Keratinocyte (primary cell): ENCODE measurements around the gene PIGU. TPM values are rescaled to one million over a fixed set of nuclear protein-coding genes. Genes with fewer than 3 reads are reported as not detected.
"Not testable (repeated sequence)": the region's sequence is repeated elsewhere in the genome, so short reads cannot be mapped to it uniquely, and the experiment has no call there.

ENCODE experiments used
- DNase-seq: peaks from one replicate; pipeline ENCODE4 v3.0.0-alpha.2; 2011; ENCODE audit warnings: low read depth, missing footprints, low spot score
- FAIRE-seq: peaks from 2 replicates; lab custom pipeline; 2011; peaks lifted over from hg19 to GRCh38; lab: Jason Lieb, UNC
- H2AFZ ChIP-seq: 2 replicates; pipeline ENCODE4 v1.6.0; 2012; ENCODE audit warnings: low read length, control low read depth, inconsistent platforms; ENCODE audit not compliant: control insufficient read depth
- H3K27ac ChIP-seq: 2 replicates; pipeline ENCODE4 v1.5.1; 2011; ENCODE audit warnings: low read length; ENCODE audit not compliant: control insufficient read depth, insufficient read depth
- H3K27me3 ChIP-seq: 3 replicates; pipeline ENCODE4 v1.6.0; 2011; ENCODE audit warnings: low read length; ENCODE audit not compliant: control insufficient read depth, insufficient read depth; ENCODE audit errors: extremely low read depth
- H3K36me3 ChIP-seq, 2 experiments: 2 replicates in 1 of 2; 3 replicates in 1 of 2; pipeline ENCODE4 v1.5.1; 2011; ENCODE audit warnings: low read length in 2 of 2, mild to moderate bottlenecking in 1 of 2; ENCODE audit not compliant: control insufficient read depth in 2 of 2, insufficient read depth in 2 of 2; ENCODE audit errors: extremely low read depth in 1 of 2
- H3K4me1 ChIP-seq: 3 replicates; pipeline ENCODE4 v1.5.1; 2011; ENCODE audit warnings: low read length; ENCODE audit not compliant: control insufficient read depth, insufficient read depth; ENCODE audit errors: extremely low read depth
- H3K4me2 ChIP-seq: 3 replicates; pipeline ENCODE4 v1.6.0; 2011; ENCODE audit warnings: low read depth, low read length; ENCODE audit not compliant: control insufficient read depth, insufficient read depth; ENCODE audit errors: extremely low read depth
- H3K4me3 ChIP-seq, 3 experiments: fragments of 200-600 bp in 1 of 3; sonication (generic) in 1 of 3; 2 replicates in 2 of 3; 3 replicates in 1 of 3; pipeline ENCODE4 v1.5.1; 2011 to 2016; ENCODE audit warnings: low read length in 3 of 3, mild to moderate bottlenecking in 3 of 3, control low read depth in 2 of 3, inconsistent platforms in 1 of 3, low read depth in 1 of 3, mixed read lengths in 1 of 3, mixed run types in 1 of 3, moderate library complexity in 1 of 3; ENCODE audit not compliant: control insufficient read depth in 2 of 3, insufficient read depth in 2 of 3; ENCODE audit errors: extremely low read depth in 1 of 3
- H3K79me2 ChIP-seq: 2 replicates; pipeline ENCODE4 v1.6.0; 2012; ENCODE audit warnings: low read length; ENCODE audit not compliant: control insufficient read depth, insufficient read depth
- H3K9ac ChIP-seq: 3 replicates; pipeline ENCODE4 v1.6.0; 2011; ENCODE audit warnings: low read length; ENCODE audit not compliant: control insufficient read depth, insufficient read depth; ENCODE audit errors: extremely low read depth
- H3K9me1 ChIP-seq: 3 replicates; pipeline ENCODE4 v1.6.0; 2011; ENCODE audit warnings: low read length; ENCODE audit not compliant: control insufficient read depth, insufficient read depth; ENCODE audit errors: extremely low read depth
- H3K9me3 ChIP-seq: 2 replicates; pipeline ENCODE4 v1.5.1; 2012; ENCODE audit warnings: low read depth, low read length; ENCODE audit not compliant: control insufficient read depth
- H4K20me1 ChIP-seq: 3 replicates; pipeline ENCODE4 v1.6.0; 2011; ENCODE audit warnings: low read length; ENCODE audit not compliant: control insufficient read depth, insufficient read depth; ENCODE audit errors: extremely low read depth
- EZH2 ChIP-seq: IDR thresholded peaks from one replicate; pipeline ENCODE4 v1.6.1; 2012; ENCODE audit warnings: inconsistent platforms, mild to moderate bottlenecking, low read length, moderate library complexity
- dilution Hi-C: fragments of 300-500 bp; cut with MboI; formaldehyde crosslinking; loops from one replicate; pipeline ENCODE4 v1.7.0; 2020; ENCODE audit warnings: low sequenced_read_pairs; ENCODE audit not compliant: extremely low pct_ligation_motif_present
- polyA plus RNA-seq, 5 experiments: library from polyadenylated mRNA; depleted of rRNA in 3 of 5; stranded (reverse) in 3 of 5; stranded (forward) in 1 of 5; unstranded in 1 of 5; fragments of >200 nt; gene quantifications; 1 replicate in 1 of 5; 2 replicates in 3 of 5; 3 replicates in 1 of 5; pipeline versions ENCODE4 v1.2.1 to v1.2.3, GENCODE V29; 2011 to 2012; ENCODE audit warnings: missing spikeins in 2 of 5, low read depth in 1 of 5, low replicate concordance in 1 of 5
- TF ChIP-seq, protein P1 (sequence below), 3 experiments: IDR thresholded peaks in 1 of 3; conservative IDR thresholded peaks in 1 of 3; optimal IDR thresholded peaks in 1 of 3; 2 replicates in 2 of 3; 3 replicates in 1 of 3; pipeline versions ENCODE3 to v1.5.1; 2011; ENCODE audit warnings: low read length in 3 of 3, mild to moderate bottlenecking in 3 of 3, moderate library complexity in 2 of 3, control low read depth in 1 of 3, inconsistent platforms in 1 of 3; ENCODE audit not compliant: insufficient read depth in 2 of 3; ENCODE audit errors: extremely low read depth in 1 of 3

PIGU gene
- polyA plus RNA-seq, 1 donor (not counting 4 experiments of a cell fraction or from before 2014, with no cell fraction given) = 48.0 TPM

DNA sequence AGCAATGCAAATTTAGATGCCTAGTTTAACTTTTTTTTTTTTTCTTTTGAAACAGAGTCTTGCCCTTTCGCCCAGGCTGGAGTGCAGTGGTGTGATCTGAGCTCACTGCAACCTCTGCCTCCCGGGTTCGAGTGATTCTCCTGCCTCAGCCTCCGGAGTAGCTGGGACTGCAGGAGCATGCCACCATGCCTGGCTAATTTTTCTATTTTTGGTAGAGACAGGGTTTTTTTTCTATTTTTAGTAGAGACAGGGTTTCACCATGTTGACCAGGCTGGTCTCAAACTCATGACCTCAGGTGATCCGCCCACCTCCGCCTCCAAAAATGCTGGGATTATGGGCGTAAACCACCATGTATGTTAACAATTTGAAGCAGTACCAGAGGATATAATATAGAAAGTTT lies 158.0 kb downstream of the PIGU start:
- H3K9me1 ChIP-seq, H3K27me3 ChIP-seq, H2AFZ ChIP-seq, dilution Hi-C loops, H3K27ac ChIP-seq, H3K4me3 ChIP-seq, DNase-seq, H3K4me2 ChIP-seq, FAIRE-seq, H3K9me3 ChIP-seq, H3K9ac ChIP-seq: not testable (repeated sequence)
- peaks cover 66% of the 10 kb centered on the region for H3K79me2 ChIP-seq
- peaks cover 5 to 12% of the 10 kb centered on the region in 2 experiments for H3K36me3 ChIP-seq
- peaks cover 13% of the 10 kb centered on the region for H4K20me1 ChIP-seq
- peaks cover 20% of the 10 kb centered on the region for H3K4me1 ChIP-seq

DNA sequence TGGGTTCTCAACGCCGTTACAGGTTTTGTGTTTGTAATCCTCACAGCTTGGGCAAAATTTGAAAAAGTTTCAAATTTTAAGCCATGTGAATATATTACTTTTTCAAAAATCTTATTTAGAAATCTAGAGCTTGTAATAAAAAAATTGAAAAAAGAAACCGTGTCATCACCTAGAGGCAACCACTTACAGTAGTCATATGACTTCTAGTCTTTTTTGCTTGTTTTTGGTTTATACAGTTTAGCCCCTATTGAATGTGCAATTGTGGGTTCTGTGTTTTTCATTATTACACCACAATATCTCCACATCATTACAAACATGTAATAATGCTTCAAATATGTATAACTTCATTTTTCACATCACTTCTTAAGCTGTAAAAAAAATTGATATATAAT lies 159.8 kb downstream of the PIGU start:
- H3K79me2 ChIP-seq = peaks cover 53% of the 10 kb centered on the region
- H3K9me3 ChIP-seq = no peaks in the 10 kb centered on the region
- peaks cover 8 to 18% of the 10 kb centered on the region in 2 experiments for H3K36me3 ChIP-seq
- peaks cover 25% of the 10 kb centered on the region for H3K4me1 ChIP-seq
- H3K9me1 ChIP-seq = no peaks in the 10 kb centered on the region
- no peaks in the 10 kb centered on the region for H3K27me3 ChIP-seq
- H4K20me1 ChIP-seq = peaks cover 7% of the 10 kb centered on the region
- DNase-seq (no peak), FAIRE-seq (no peak)
- H3K4me2 ChIP-seq = peak overlapping the region; percentile 69
- dilution Hi-C loops = no loop called here
- H3K27ac ChIP-seq = peak overlapping the region; percentile 96
- no peak for TF ChIP-seq EZH2
- TF ChIP-seq, protein P1, sequence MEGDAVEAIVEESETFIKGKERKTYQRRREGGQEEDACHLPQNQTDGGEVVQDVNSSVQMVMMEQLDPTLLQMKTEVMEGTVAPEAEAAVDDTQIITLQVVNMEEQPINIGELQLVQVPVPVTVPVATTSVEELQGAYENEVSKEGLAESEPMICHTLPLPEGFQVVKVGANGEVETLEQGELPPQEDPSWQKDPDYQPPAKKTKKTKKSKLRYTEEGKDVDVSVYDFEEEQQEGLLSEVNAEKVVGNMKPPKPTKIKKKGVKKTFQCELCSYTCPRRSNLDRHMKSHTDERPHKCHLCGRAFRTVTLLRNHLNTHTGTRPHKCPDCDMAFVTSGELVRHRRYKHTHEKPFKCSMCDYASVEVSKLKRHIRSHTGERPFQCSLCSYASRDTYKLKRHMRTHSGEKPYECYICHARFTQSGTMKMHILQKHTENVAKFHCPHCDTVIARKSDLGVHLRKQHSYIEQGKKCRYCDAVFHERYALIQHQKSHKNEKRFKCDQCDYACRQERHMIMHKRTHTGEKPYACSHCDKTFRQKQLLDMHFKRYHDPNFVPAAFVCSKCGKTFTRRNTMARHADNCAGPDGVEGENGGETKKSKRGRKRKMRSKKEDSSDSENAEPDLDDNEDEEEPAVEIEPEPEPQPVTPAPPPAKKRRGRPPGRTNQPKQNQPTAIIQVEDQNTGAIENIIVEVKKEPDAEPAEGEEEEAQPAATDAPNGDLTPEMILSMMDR (optimal IDR thresholded peaks at IDR 0.05 in 1 of 3, IDR thresholded peaks at IDR 0.05 in 1 of 3, conservative IDR thresholded peaks at IDR 0.05 in 1 of 3; ENCODE audit: extremely low read depth in 1 of 3, insufficient read depth in 2 of 3, low read length in 3 of 3) = no peak
- H3K4me3 ChIP-seq = peak overlapping the region; percentile 83 to 98 (median 97)
- peak overlapping the region; percentile 96 for H3K9ac ChIP-seq
- no peak overlapping the region for H2AFZ ChIP-seq
